ENCODE data around the gene GABRA1.

DNA sequence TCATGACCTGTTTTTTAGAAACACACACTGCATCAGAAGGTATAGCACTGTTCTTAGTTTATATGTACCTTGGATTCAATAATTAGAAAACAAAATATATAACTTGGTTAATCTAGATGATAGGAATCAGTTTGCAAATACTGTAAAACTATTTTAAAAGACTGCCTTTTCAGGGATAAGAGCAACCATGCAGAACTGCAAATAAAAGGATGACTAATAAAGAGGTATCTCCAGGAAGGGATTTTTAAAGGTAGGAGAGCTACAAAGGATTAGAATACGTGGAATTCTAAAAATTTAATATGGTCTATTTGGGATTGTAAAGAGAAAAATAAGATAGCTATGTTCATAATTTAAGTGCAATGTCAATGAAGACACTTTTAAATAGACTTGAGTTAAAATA lies 9.4 kb downstream of the GABRA1 start:
- TF ChIP-seq POU2F2 (IDR thresholded peaks at IDR 0.05; ENCODE audit: low read depth, low read length), result no peak
- no peak for TF ChIP-seq POLR2A (IDR thresholded peaks at IDR 0.05; ENCODE audit: low read depth, low read length)
- TF ChIP-seq POLR2AphosphoS5 (IDR thresholded peaks at IDR 0.05; ENCODE audit: low read depth, low read length), result no peak
- TF ChIP-seq TAF1 (IDR thresholded peaks at IDR 0.05; ENCODE audit: low read depth, low read length), result no peak
- no peak for TF ChIP-seq PAX5 (IDR thresholded peaks at IDR 0.05; ENCODE audit: insufficient read depth, low read length, severe bottlenecking)

Data from GM12891 (cell line).